Skeletal muscle tissue (tissue), 4 donors: ENCODE results near the gene ZFTA. TPM values are rescaled to one million over a fixed set of nuclear protein-coding genes. Genes with fewer than 3 reads are reported as not detected.

Experiments
- H3K27ac ChIP-seq: one replicate; pipeline ENCODE4 v1.7.0; 2013; ENCODE audit warnings: mild to moderate bottlenecking, low read depth, low read length, inconsistent platforms
- H3K27me3 ChIP-seq, 3 donors: one replicate each; pipeline ENCODE4 v1.7.0; 2013; ENCODE audit warnings: low read length in 3 of 3; ENCODE audit not compliant: control insufficient read depth in 3 of 3, insufficient read depth in 3 of 3
- H3K36me3 ChIP-seq, 3 donors: one replicate each; pipeline ENCODE4 v1.7.0; 2013; ENCODE audit warnings: low read length in 3 of 3; ENCODE audit not compliant: control insufficient read depth in 3 of 3, insufficient read depth in 3 of 3
- H3K4me1 ChIP-seq, 3 donors: one replicate each; pipeline ENCODE4 v1.7.0; 2013; ENCODE audit warnings: low read length in 3 of 3, mild to moderate bottlenecking in 3 of 3; ENCODE audit not compliant: control insufficient read depth in 3 of 3, insufficient read depth in 3 of 3
- H3K4me3 ChIP-seq, 3 donors: one replicate each; pipeline ENCODE4 v1.7.0; 2013; ENCODE audit warnings: low read length in 3 of 3
- H3K9ac ChIP-seq, 3 donors: one replicate each; pipeline ENCODE4 v1.7.0; 2013; ENCODE audit warnings: low read length in 3 of 3, mild to moderate bottlenecking in 3 of 3, moderate library complexity in 2 of 3, low read depth in 1 of 3
- H3K9me3 ChIP-seq, 3 donors: one replicate each; pipeline ENCODE4 v1.7.0; 2013; ENCODE audit warnings: low read length in 3 of 3; ENCODE audit not compliant: control insufficient read depth in 3 of 3
- total RNA-seq: library from RNA; depleted of rRNA; stranded (reverse); fragments of >200 nt; gene quantifications from one replicate; pipeline ENCODE4 v1.2.3, GENCODE V29; 2014
- donor health status: Osteomylitis.

The ZFTA gene
- total RNA-seq, 1 donor from 2014 or later, result 15.7 TPM

DNA sequence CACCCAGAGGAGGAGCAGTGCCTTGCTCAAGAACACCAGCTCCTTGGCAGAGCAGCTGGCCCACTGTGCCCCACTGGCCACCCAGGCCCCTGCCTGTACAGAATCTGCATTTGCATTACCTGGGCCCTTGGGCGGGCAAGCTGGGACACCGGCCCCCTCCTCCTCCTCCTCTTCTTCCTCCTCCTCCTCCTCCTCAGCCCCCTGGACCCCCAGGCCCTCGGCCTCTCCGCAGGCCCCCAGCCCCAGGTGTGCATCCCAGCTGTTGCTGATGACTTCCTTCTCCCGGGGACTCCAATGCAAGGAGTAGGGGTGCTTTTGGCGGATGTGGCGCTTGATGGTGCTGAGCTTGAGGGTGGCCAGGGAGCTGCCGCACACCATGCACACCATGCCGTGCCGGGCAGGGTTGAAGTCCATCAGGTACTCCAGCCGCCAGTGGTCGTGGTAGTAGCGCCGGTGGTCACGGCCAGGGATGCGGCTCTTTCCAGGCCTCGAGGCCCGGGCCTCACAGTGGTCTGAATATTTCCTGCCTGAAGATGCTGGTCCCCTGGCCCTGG lies 2.8 kb downstream of the ZFTA start:
- Histone ChIP-seq H3K36me3 (no peaks in the 10 kb centered on the region), H3K27me3 (no peaks in the 10 kb centered on the region), H3K4me3 (no peak overlapping the region), H3K9me3 (no peaks in the 10 kb centered on the region), H3K27ac (no peak overlapping the region), H3K9ac (no peak overlapping the region), H3K4me1 (peaks cover 13 to 31% (median 22%) of the 10 kb centered on the region in 3 donors)

DNA sequence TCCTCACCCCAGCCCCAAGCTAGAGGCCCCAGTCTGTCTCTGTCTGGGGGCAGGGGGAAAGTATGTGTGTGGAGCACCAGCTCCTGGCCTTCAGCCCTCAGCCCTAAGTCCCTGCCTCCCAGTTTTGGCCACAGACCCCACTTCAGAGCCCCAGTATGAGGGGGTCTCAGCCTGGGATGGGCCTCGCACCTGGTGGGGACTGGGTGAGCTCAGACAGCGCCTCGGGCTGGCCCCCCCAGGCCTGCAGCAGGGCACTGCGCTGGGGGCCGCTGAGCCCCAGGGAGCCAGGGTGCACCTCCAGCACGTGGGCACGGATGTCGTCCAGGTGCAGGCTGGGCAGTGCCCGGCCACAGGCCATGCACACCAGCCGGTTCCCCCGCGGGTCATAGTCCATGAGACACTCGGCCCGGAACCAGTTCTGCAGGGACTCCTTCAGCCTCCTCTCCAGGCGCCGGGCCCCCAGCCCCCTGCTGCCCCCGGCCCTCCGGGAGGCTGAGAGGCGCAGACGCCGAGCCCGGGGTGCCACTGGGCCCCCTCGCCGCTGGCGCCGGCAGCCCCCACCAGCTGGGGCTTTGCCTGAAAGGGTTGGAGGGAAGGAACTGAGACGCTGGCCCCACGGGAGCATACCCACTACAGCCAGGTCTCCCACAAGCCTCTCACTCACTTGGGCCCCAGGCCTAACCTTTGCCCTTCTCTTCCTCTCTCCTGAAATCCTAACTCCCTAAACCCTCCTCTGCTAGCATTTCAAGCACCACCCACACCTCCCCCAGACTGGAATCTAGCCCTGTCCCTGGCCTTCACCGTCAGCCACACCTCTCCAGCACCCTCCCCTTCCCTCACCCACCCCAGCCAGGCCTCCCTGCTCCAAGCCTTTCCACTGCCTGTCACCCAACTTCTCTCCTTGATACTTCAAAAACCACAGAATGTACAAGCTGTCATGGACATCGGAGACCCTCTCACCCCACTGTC lies 3.6 kb downstream of the ZFTA start:
- peak overlapping the region in 1 of 3 donors; percentile 10 for H3K9ac ChIP-seq
- no peak overlapping the region for H3K27ac ChIP-seq
- H3K9me3 ChIP-seq, result no peaks in the 10 kb centered on the region
- peaks cover 13 to 29% (median 21%) of the 10 kb centered on the region in 3 donors for H3K4me1 ChIP-seq
- no peak overlapping the region for H3K4me3 ChIP-seq
- no peaks in the 10 kb centered on the region for H3K27me3 ChIP-seq
- peaks cover 0 to 4% (median under 1%) of the 10 kb centered on the region in 3 donors for H3K36me3 ChIP-seq

DNA sequence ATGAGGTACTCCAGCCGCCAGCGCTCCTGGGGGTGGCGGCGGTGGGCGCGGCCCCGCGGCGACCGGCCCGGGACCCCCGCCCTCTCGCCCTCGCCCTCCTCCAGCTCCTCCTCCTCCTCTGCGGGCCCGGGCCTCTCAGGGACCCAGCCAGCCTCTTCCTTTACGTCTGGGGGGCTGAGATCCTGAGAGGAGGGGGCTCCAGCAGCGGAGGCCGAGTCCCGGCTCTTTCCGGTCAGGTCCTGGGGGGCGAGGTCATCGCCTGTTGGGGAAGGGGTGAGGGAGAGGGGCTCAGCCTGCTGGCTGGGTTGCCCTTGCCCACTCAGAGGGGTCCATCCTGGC lies 4.3 kb downstream of the ZFTA start:
- Histone ChIP-seq H3K4me3 (no peak overlapping the region), H3K27me3 (no peaks in the 10 kb centered on the region), H3K4me1 (peaks cover 13 to 26% (median 17%) of the 10 kb centered on the region in 3 donors), H3K36me3 (peaks cover 2 to 5% (median 2%) of the 10 kb centered on the region in 3 donors), H3K27ac (no peak overlapping the region), H3K9me3 (no peaks in the 10 kb centered on the region), H3K9ac (no peak overlapping the region)

DNA sequence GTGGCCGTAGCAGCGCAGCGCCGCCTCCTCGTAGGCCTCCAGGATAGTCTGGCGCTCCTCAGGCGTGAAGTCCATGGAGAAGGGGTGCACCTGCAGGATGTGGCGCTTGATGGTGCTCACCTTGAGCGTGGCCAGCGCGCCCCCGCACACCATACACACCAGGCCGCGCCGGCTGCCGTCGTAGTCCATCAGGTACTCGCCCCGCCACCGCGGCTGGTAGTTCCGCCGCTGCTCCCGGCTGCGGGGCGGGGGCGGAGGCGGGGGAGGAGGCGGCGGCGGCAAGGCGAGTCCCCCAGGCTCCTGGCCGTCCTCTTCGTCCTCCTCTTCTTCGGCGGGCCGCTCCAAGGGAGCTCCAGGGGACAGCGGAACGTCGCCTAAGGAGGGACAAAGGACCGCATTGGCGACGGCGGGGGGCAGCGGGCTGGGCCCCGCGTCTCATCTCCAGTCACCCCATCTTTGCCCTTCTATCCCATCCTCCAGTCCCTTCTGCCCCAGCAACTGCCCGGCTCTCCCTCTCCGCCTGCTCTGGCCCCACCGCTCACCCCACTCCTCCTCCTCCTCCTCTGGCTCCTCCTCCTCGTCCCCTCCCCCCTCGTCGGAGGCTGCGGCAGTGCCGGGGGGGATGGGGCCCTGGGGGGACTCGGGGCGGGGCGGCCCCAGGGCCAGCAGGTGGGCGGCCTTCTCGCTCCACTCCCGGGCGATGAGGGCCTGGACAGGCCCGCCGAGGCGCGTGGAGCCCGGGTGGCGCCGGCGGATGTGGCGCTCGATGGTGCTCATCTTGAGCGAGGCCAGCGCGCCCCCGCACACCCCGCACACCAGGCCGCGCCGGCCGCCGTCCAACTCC lies 4.9 kb downstream of the ZFTA start:
- Histone ChIP-seq H3K36me3 (peaks cover 2 to 5% (median 4%) of the 10 kb centered on the region in 3 donors), H3K9me3 (no peaks in the 10 kb centered on the region), H3K27ac (peak overlapping the region; percentile 25), H3K9ac (peak overlapping the region in 1 of 3 donors; percentile 71), H3K27me3 (no peaks in the 10 kb centered on the region), H3K4me1 (peaks cover 13 to 26% (median 17%) of the 10 kb centered on the region in 3 donors), H3K4me3 (peak overlapping the region in 2 of 3 donors; percentile 29 to 52)

DNA sequence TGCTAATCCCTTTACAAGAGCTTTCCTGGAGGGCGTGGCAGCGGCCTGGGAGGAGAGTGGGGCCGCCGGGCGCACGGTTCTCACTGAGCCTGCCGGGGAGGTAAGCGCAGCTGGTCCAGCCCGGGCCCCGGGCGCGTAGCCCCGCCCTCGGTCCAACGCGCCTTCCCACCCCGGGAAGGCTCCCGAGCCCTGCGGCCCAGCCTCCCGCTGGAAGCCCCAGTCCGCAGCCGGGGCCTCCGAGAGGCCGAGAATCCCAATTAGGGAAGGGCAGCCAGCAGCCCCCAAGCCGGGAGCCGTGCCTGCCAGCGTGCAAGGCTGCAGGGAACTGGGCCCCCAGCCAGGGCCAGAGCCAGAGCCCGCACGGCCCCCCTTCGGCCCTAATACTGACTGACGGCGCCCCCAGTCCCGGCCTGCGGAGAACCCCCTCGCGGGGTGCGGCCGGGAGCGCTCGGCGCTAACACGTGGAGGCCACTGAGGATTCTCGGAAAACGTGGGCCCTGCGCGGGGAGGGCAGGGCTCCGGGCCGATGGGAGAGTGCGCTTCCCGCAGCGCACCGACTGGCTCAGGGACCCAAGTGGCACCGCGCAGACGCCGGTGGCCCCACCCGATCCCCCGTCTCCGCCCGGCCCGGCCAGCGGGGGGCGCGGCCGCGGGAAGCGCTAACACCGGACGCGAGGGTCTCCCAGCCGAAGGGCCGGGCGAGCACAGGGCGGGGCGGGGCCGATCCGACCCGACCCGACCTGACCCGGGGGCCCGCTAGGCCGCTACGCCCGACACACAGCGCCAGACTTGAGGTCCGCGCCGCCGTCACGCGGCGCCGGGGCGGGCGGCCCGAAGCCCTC lies 5.7 kb downstream of the ZFTA start:
- no peaks in the 10 kb centered on the region for H3K9me3 ChIP-seq
- peaks cover 13 to 26% (median 17%) of the 10 kb centered on the region in 3 donors for H3K4me1 ChIP-seq
- H3K27ac ChIP-seq, result peak overlapping the region; percentile 25
- peak overlapping the region in 2 of 3 donors; percentile 38 to 71 for H3K9ac ChIP-seq
- H3K36me3 ChIP-seq, result peaks cover 3 to 11% (median 8%) of the 10 kb centered on the region in 3 donors
- H3K4me3 ChIP-seq, result peak overlapping the region; percentile 23 to 61 (median 52)
- no peaks in the 10 kb centered on the region for H3K27me3 ChIP-seq

DNA sequence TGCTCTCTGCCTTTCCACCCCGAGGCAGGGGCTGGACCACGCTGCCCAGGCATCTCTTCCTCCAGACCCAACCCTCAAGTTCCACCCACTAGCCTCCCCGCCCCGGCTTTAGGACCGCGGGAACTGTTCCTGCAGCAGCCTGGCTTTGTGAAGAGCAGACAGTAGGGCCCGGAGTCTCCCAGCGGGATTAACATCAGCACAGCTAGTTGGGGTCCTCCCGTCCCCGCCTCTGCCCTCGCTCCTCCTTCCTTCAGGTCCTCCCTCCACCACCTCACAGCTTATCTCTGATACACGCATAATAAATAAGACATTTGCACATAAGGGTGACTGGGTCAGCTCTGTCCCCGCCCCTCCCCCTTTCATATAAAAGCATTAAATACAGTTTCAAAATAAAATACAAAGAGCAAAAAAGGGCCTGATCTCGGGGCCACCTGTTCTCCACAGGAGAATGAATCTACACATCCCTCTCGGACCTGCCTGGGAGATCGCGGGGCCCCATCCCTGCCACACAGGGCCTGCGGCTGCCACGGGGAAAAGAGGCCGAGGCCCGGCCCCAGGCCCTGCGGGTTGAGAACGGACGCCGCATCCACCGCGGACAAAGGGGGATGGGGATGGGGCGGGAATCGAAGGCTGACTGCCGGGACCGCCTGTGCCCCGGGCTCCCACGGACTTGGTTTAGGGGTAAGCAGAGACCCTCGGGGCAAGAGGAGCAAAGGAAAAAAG lies 6.5 kb downstream of the ZFTA start:
- Histone ChIP-seq H3K36me3 (peaks cover 7 to 12% (median 10%) of the 10 kb centered on the region in 3 donors), H3K9ac (peak overlapping the region in 2 of 3 donors; percentile 38 to 71), H3K4me1 (peaks cover 8 to 21% (median 11%) of the 10 kb centered on the region in 3 donors), H3K4me3 (peak overlapping the region; percentile 23 to 61 (median 52)), H3K27ac (no peak overlapping the region), H3K27me3 (no peaks in the 10 kb centered on the region), H3K9me3 (no peaks in the 10 kb centered on the region)

DNA sequence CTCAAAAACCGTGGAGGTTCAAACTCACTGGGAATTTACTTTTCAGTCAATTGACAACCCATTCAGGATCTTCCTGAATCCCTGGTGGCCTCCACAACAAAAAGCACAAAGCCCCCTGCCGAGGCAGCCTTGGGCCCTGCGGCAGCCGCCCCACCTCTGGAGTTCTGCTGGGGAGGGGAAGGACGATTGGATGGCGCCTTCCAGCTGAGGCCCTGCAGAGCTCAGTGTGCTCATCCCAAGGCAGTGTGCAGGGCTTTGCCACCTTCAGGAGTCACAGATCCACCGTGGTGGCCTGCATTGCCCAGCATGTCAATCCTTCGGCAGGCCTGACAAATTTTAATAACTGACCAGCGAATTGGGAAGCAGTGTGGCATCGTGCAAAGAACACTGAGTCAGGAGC lies 7.4 kb downstream of the ZFTA start:
- Histone ChIP-seq H3K9me3 (no peaks in the 10 kb centered on the region), H3K4me3 (no peak overlapping the region), H3K9ac (peak overlapping the region in 1 of 3 donors; percentile 71), H3K27ac (no peak overlapping the region), H3K4me1 (peaks cover 3 to 14% (median 7%) of the 10 kb centered on the region in 3 donors), H3K36me3 (peaks cover 10 to 18% (median 15%) of the 10 kb centered on the region in 3 donors), H3K27me3 (no peaks in the 10 kb centered on the region)

DNA sequence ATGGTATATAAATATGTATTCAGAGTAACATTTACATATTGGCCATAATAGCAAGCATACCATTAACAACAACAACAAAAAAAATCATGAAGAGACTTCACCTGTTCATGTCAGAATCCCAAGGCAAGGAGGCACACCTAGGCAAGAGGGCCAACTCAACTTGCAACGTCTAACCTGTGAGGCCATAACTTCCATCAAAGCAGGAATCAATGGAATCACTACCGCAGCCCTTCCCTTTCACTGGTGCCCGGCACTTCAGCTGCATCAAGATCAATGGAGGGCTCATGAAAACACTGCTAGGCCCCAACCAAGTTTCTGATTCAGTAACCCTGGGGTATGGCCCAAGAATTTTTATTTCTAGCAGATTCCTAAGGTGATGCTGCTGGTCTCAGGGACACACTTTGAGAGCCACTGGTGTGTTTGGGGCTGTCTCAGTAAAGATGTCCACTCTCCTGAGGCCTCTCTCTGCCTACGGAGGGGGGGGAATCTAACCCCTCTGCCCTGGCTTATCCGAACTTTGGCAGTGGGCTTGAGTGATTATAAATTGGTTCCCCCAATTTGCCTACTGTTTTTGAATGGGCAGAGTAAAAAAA lies 8.0 kb downstream of the ZFTA start:
- Histone ChIP-seq H3K4me1 (peaks cover 3 to 14% (median 7%) of the 10 kb centered on the region in 3 donors), H3K9ac (no peak overlapping the region), H3K9me3 (no peaks in the 10 kb centered on the region), H3K36me3 (peaks cover 11 to 18% (median 18%) of the 10 kb centered on the region in 3 donors), H3K4me3 (no peak overlapping the region), H3K27me3 (no peaks in the 10 kb centered on the region), H3K27ac (no peak overlapping the region)
